Measurements from ENCODE around the gene CNTFR.
A peak's percentile ranks its signal among the peaks of the same experiment; 100 is the strongest.

The CNTFR gene

DNA sequence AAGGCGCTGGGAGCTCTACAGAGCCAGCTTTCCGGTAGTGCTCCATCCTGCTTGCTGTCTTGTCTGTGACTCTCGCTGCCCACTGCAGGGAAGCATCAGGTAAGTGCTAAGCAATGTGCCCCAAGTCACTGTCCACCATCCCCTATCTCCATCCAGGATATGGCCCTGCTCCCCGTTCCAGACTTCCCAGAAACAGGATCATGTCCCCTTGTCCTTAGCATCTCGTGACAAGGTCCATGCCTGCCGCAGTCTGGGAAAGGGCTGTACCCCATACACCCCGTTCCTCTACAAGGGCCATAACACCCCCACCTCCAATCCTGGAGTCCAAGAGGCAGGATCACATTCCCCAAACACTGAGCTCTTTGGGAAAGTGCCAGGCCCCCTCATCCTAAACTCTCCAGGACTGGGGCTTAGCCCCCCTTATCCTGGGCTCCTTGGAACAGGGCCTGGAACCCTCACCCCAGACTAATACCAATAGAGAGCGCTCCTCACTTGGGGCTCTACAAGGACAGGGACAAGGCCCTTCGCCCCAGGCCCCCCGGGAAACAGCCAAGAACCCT, 21.8 kb upstream of the CNTFR start:
- TF ChIP-seq, protein P1, sequence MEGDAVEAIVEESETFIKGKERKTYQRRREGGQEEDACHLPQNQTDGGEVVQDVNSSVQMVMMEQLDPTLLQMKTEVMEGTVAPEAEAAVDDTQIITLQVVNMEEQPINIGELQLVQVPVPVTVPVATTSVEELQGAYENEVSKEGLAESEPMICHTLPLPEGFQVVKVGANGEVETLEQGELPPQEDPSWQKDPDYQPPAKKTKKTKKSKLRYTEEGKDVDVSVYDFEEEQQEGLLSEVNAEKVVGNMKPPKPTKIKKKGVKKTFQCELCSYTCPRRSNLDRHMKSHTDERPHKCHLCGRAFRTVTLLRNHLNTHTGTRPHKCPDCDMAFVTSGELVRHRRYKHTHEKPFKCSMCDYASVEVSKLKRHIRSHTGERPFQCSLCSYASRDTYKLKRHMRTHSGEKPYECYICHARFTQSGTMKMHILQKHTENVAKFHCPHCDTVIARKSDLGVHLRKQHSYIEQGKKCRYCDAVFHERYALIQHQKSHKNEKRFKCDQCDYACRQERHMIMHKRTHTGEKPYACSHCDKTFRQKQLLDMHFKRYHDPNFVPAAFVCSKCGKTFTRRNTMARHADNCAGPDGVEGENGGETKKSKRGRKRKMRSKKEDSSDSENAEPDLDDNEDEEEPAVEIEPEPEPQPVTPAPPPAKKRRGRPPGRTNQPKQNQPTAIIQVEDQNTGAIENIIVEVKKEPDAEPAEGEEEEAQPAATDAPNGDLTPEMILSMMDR (IDR thresholded peaks at IDR 0.05; ENCODE audit: low read depth, low read length, missing control alignments): no peak
- in situ Hi-C loops (cut with HindIII; ENCODE audit: low pct_ligation_motif_present, low sequenced_read_pairs): no loop called here
- no peak for DNase-seq
- peak overlapping the region; percentile 62 for H3K27ac ChIP-seq
- peak overlapping the region; percentile 83 for H3K4me3 ChIP-seq (ENCODE audit: low read depth, low read length)
- H3K36me3 ChIP-seq (replicated peaks): peaks cover 12% of the 10 kb centered on the region
- H3K27me3 ChIP-seq (replicated peaks): no peaks in the 10 kb centered on the region

GRCh38 chr9:34610434-34611206, 21.1 kb upstream of the CNTFR start:
- peak overlapping the region; percentile 83 for H3K4me3 ChIP-seq (ENCODE audit: low read depth, low read length)
- H3K36me3 ChIP-seq (replicated peaks): peaks cover 10% of the 10 kb centered on the region
- in situ Hi-C loops (cut with HindIII; ENCODE audit: low pct_ligation_motif_present, low sequenced_read_pairs): no loop called here
- DNase-seq: no peak
- TF ChIP-seq, protein P1 (IDR thresholded peaks at IDR 0.05; ENCODE audit: low read depth, low read length, missing control alignments): no peak
- H3K27me3 ChIP-seq (replicated peaks): peaks cover under 1% of the 10 kb centered on the region
- no peak overlapping the region for H3K27ac ChIP-seq

DNA sequence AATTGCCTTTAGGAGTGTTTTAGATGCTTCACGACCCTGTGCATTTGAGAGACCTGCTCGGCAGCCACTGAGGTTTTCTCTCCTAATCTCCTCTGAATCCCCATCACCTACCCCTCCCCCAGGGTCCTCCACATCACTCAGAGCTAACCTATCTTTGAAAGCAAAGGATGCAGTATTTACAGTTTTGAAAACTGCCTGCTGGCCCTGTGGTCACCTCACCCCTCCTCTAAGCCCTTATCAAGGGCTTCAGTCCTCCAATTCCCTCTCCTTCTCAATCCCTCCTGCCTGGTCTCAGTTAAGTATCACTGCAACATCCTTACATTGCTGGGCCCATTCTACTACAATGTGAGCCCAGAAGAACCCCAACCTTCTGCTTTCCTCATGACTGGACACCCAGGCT, 17.8 kb upstream of the CNTFR start:
- TF ChIP-seq, protein P1 (IDR thresholded peaks at IDR 0.05; ENCODE audit: low read depth, low read length, missing control alignments): no peak
- DNase-seq: no peak
- in situ Hi-C loops (cut with HindIII; ENCODE audit: low pct_ligation_motif_present, low sequenced_read_pairs): no loop called here

GRCh38 chr9:34606905-34607304, 17.4 kb upstream of the CNTFR start:
- DNase-seq: no peak
- Histone ChIP-seq H3K27ac (no peak overlapping the region), H3K4me3 (ENCODE audit: low read depth, low read length) (no peak overlapping the region), H3K36me3 (replicated peaks) (no peaks in the 10 kb centered on the region), H3K27me3 (replicated peaks) (peaks cover 3% of the 10 kb centered on the region)
- in situ Hi-C loops (cut with HindIII; ENCODE audit: low pct_ligation_motif_present, low sequenced_read_pairs): no loop called here
- TF ChIP-seq, protein P1 (IDR thresholded peaks at IDR 0.05; ENCODE audit: low read depth, low read length, missing control alignments): no peak

More for the DNA sequence above, 17.8 kb upstream of the CNTFR start:
- Histone ChIP-seq H3K4me3 (ENCODE audit: low read depth, low read length) (no peak overlapping the region), H3K27ac (no peak overlapping the region), H3K36me3 (replicated peaks) (no peaks in the 10 kb centered on the region), H3K27me3 (replicated peaks) (peaks cover 3% of the 10 kb centered on the region)

GRCh38 chr9:34606190-34606589, 16.7 kb upstream of the CNTFR start:
- Histone ChIP-seq H3K27me3 (replicated peaks) (peaks cover 6% of the 10 kb centered on the region), H3K4me3 (ENCODE audit: low read depth, low read length) (no peak overlapping the region), H3K27ac (no peak overlapping the region), H3K36me3 (replicated peaks) (no peaks in the 10 kb centered on the region)
- TF ChIP-seq, protein P1 (IDR thresholded peaks at IDR 0.05; ENCODE audit: low read depth, low read length, missing control alignments): no peak
- no peak for DNase-seq
- in situ Hi-C loops (cut with HindIII; ENCODE audit: low pct_ligation_motif_present, low sequenced_read_pairs): no loop called here
